Cortex of kidney (tissue), 1 donor: ENCODE data around the gene RTL5.

Experiments used
- DNase-seq: peaks from one replicate; lab custom pipeline; 2025; lab: John Stamatoyannopoulos, UW

Gene RTL5

GRCh38 chrX:72108666-72109065, 23.0 kb downstream of the RTL5 start:
- DNase-seq = no peak

- DNase-seq = no peak
Observed at GRCh38 chrX:72107841-72108595, 23.7 kb downstream of the RTL5 start.

DNA sequence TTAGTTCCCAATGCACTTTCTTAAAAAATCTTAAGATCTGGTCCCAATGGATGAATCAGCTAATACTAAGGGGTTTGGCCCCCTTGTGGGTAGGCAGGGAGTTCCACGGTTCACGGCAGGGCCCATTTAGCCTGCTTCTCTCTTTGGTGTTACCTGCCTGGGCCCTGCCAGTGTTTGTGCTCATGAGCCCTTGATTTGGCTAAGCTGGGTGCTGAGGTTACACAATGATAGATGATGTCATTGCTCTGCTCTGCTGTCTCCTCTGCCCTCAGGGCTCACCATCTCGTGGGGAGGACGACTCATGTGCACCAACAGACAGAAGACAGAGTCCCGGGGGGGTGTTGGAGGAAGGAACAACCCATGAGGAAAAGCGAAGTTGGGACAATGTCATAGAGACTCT, 24.4 kb downstream of the RTL5 start:
- DNase-seq = no peak

DNA sequence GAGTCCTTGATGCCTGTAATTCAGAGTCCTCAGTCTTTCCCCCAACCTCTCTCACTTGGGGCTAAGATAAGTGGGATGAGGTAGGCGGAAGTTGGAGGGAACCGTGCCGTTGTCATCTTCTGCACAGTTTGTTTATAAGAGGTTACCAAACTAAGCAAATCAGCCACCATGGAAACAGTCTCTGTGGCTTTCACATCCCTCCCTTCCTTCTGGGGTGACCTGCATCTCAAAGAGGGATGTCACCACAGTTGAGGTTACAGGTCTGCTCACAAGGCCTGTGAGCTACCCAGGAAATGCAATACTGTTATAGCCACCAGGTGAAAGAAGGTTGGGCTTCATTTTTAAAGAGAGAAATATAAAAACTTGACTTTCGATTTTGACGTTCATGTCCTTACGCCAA, 26.3 kb downstream of the RTL5 start:
- DNase-seq = no peak

GRCh38 chrX:72102760-72103159, 29.0 kb downstream of the RTL5 start:
- DNase-seq = no peak

- no peak for DNase-seq
Observed at GRCh38 chrX:72102126-72102525, 29.6 kb downstream of the RTL5 start.

- no peak for DNase-seq
Observed at GRCh38 chrX:72101597-72102037, 30.1 kb downstream of the RTL5 start.

DNA sequence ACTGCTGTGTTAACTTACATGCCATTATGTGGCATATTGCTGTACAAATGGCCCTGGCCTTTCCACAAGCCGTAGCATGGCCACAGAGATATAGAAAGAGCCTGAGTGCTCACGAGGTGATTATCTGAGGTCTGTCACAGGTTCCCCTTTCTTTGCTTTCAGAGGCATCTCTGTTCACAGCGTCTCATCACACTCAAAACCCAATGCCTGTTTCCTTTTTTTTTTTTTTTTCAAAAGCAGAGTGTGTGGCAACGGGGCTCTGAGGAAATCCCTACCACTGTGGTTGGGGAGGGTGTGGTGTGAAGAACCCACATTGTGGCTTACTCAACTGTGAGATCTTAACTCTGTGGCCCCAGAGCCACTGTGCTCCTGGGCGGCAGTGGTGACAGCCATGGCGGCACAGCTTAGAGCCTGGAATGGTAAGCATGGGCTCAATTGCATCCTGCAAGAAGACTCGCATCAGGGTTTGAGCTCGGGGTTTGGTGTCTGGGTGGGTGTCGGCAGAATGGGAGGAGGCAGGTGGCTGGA, 30.8 kb downstream of the RTL5 start:
- no peak for DNase-seq

DNA sequence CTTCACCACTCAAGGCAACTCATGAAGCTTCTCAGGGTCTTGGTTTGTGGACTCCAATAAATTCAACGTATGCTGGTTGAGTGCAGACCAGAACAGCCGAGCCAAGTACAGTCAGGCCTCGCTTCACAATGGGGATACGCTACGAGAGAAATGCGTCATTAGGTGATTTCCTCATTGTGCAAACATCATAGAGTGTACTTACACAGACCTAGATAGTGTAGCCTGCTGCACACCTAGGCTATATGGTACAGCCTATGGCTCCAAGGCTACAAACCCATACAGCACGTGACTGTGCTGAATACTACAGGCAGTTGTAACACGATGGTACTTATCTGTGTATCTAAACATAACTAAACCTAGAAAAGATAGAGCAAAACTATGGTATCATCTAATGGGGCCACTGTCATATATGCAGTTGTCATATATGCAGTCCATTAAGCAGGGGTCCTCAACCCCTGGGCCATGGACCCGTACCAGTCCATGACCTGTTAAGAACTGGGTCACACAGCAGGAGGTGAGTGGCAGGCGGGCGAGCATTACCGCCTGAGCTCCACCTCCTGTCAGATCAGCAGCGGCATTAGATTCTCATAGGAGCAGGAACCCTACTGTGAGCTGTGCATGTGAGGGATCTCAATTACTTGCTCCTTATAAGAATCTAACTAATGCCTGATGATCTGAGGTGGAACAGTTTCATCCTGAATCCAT, 31.5 kb downstream of the RTL5 start:
- DNase-seq = no peak

GRCh38 chrX:72097098-72097497, 34.6 kb downstream of the RTL5 start:
- DNase-seq = no peak

DNA sequence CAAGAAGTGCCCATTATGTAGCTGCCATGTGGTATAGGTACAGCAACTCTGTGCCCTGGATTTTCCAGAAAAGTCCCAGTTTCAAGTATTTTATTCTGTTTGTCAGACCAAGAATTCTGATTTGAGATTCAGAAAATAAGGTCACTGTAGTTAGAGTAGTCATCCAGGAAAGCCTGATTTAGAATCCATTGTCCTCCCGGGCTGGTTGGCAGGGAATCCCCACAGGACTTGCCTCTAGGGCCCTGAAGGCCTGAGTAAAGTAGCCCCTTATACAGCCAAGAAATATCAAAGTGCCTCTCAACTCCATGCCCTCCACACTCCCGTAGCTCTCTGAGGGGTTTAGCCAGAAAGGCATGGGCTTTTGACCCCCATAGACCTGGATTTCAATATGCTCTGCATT, 36.3 kb downstream of the RTL5 start:
- DNase-seq = no peak

- no peak for DNase-seq
Observed at GRCh38 chrX:72094894-72095293, 36.8 kb downstream of the RTL5 start.

DNA sequence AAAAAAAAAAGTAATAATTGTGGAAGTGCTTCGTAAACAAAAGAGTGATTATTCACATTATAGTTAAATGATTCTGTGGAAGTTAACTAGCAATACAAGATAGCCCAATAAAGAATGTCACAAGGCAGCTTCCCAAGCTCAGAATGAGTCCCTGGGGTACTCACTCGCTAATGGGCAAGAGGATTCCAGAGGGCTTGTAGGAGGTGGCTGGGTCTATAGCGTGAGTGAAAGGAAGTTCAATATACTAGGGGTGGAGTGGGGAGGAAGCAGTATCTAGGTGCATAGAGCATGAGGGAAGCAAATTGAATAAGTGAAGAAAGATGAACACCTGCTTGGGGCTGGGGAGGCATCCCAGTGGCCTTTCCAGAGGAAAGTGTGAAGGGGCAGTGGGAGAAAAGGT, 42.5 kb downstream of the RTL5 start:
- no peak for DNase-seq

- no peak for DNase-seq
Observed at GRCh38 chrX:72088761-72089160, 43.0 kb downstream of the RTL5 start.

DNA sequence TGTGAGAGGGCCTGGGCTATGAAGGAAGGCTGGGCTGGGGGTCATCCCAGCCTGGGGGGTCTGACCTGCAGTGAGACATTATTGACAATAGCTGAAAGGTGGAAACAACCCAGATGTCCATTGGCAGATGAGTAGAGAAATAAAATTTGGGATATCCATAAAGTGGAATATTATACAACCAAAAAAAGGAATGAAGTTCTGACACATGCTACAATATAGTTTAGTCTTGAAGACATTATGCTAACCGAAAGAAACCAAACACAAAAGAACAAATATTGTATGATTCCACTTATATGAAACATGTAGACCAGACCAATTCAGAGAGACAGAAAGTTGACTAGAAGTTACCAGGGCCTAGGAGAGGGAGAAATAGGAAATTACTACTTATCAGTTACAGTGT, 44.7 kb downstream of the RTL5 start:
- DNase-seq = no peak

- no peak for DNase-seq
Observed at GRCh38 chrX:72084114-72084513, 47.6 kb downstream of the RTL5 start.

DNA sequence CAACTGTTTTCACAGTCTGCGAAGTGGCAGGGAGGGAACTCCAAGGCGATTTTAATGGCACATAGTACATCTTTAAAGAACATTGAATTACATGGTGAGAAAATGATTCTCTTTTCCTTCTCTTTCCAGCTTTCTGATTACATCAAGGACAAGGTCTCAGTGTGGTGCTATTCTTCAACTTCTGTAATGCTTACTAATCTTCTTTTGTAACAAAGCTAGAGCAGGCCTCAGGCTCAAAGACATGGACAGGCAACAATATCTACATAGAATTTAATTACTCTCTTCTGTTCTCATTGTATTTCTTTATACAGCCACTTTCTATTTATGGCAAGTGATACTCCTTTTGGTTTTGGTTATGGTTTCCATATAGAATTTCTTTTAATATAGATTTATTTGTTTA, 48.4 kb downstream of the RTL5 start:
- DNase-seq = no peak

DNA sequence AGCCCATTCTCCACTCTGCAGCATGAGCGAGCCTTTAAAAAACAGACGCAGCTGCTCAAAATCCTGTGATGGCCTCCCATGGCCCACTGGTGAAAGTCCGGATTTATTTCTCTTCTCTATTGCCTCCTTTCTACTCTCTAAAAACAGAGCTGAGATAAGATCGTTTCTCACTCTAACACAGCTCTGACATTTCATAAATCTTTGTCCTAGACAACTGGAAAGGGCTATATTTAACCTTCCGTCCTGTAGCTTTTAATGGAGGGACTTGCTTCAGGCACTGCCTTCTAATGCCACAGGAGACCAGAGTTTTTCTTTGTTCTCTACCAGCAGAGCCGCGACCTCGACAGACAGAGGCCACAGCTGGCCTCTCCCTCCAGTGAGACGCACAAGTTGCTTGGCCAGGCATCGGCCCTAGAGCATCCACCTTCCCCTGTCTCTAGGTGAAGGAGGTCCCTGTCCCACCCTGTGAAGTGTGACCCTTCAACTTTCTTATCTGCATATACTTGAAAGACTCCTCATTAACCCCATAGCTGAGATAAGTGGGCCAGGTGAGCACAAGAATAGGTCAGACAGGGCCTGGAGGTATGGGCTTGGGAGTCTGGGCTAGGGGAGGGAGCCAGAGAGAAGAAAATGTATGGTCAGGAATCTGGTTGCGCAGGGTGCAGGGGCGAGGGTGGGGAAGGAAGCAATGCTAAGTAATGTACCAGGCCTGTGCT, 50.0 kb downstream of the RTL5 start:
- no peak for DNase-seq

- DNase-seq = no peak
Observed at GRCh38 chrX:72080800-72081199, 50.9 kb downstream of the RTL5 start.

- DNase-seq = no peak
Observed at GRCh38 chrX:72080150-72080549, 51.6 kb downstream of the RTL5 start.

DNA sequence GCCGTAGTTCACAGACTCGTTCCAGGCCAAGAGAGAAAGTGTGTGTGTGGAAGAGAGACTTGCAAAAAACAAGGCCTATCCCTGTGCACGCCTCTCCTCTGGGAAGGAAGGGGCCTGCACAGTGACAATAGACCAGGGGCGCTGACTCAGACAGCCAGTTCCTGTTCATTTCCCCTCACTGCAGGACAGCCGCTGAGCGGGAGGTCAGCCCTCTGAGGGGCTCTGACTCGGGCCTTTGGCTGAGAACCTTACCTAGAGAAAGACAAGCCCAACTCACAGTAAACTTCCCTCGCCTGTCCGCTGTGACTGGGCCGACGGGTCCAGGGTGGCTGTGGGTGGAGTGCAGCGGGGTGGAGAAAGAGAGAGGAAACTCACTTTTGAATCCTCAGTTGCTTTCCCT, 52.1 kb downstream of the RTL5 start:
- DNase-seq = no peak

GRCh38 chrX:72078411-72078810, 53.3 kb downstream of the RTL5 start:
- DNase-seq = no peak
